GM18498 (cell line): ENCODE data around the gene ARMC3.
"Not testable (repeated sequence)": the region's sequence is repeated elsewhere in the genome, so short reads cannot be mapped to it uniquely, and the experiment has no call there.

Source experiments
- ATAC-seq: cut with Tn5 transposase; IDR thresholded peaks from one replicate; pipeline ENCODE4 v1.9.1; 2021; ENCODE audit warnings: mild to moderate bottlenecking, moderate library complexity; ENCODE audit not compliant: unreplicated experiment

ARMC3 gene

DNA sequence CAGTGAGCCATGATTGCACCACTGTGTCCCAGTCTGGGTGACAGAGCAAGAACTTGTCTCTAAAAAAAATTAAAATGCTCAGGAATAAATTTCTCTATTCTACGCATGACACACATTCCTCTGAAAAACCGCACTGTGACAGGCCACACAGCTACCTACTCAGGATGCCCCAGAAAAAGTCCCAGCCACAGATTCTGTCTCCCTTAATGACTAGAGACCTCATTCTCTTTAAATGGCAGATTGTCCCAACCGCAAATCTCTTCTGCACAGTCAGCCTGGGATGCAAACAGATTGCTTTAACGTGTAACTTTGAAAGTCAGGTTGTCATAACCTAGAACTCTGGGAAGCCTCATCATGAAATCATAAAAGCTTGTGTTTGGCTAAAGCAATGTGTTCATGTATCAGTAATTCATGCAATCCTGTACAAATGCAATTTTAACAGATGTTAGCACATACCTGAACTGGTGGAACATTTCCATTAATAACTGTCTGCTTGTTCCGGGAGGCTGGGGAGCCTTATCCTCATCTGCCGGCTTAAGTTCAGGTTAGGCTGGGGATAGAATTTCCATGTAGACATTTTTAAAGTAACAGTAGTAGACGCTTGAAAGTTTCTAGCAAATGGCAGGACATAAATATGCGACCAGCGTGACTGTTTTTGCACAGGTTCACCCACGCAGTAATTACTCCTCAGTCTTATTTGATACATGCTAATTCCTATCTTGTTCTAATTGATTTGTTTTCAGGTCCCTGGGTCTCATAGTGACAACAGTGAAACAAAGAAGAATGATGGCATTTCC is 141.4 kb downstream of the ARMC3 start:
- no peak for ATAC-seq

- ATAC-seq, result not testable (repeated sequence)
Observed at GRCh38 chr10:23070092-23070912, 142.4 kb downstream of the ARMC3 start.

DNA sequence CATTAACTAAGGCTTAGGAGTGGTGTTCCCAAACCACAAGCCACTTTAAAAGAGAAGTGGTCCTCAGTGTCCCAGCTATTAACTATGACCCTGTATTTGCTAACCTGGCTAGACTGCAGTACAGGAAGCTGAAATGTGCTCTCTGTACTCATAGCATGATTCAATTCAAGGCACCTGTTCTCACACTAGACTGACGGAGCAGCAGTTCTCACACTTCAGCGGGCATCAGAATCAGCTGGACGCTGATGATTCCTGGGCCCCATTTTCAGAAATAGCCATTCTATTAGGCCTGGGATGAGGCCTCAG is 143.0 kb downstream of the ARMC3 start:
- no peak for ATAC-seq

DNA sequence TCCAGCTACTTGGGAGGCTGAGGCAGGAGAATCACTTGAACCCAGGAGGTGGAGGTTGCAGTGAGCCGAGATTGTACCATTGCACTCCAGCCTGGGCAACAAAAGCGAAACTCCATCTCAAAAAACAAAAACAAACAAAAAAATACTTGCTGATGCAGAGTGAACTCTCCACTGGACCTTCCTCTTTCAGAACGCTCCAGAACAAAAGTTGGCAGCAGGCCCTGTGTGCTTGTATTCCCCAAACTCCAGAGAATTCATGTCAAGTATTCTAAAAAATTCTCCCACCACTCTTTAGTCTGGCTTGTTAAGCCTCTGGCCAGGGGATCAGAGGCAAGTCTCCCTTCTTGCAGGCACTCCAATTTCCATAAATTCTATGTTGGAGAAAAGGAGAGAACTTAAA is 144.7 kb downstream of the ARMC3 start:
- not testable (repeated sequence) for ATAC-seq

DNA sequence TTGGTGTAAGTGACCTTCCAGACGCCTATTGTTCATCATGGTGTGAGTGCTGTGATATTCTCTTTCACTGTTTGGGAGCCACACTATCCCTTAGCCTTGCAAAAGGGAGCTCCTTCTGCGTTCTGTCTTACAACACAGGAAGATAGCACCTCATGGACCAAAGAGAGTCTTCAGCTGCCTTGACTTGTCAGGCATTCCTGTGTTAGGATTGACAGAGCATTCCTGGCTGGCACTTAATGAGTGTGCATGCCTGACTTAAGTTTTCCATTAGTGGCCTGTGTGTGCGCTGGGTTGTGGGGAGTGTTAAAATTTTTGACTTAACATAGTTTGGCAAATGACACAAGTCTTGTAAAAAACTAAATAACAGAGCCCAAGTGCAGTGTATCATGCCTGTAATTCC is 145.7 kb downstream of the ARMC3 start:
- no peak for ATAC-seq

- no peak for ATAC-seq
Observed at GRCh38 chr10:23075672-23076071, 147.8 kb downstream of the ARMC3 start.

- no peak for ATAC-seq
Observed at GRCh38 chr10:23078114-23078513, 150.3 kb downstream of the ARMC3 start.

- ATAC-seq, result no peak
Observed at GRCh38 chr10:23079700-23080099, 151.8 kb downstream of the ARMC3 start.

DNA sequence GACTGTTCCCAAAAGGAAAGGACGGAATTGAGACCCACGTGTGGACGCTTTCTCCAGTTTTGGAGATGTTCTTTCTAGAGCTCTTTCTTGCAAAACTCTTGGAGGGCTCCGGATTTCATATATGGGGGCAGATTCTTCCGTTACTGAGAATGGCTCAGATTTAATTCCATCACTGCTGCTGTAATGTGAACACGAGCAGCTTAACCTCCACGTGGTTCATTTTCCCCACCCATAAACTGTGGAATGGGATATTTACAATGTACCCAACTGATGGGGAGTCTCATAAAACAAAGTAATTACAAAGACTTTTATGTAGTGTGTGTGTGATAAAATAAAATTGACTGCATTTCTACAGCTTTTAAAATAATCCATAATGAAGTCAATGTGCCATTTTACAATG is 152.4 kb downstream of the ARMC3 start:
- no peak for ATAC-seq

GRCh38 chr10:23081221-23081750 is 153.4 kb downstream of the ARMC3 start:
- ATAC-seq, result no peak

DNA sequence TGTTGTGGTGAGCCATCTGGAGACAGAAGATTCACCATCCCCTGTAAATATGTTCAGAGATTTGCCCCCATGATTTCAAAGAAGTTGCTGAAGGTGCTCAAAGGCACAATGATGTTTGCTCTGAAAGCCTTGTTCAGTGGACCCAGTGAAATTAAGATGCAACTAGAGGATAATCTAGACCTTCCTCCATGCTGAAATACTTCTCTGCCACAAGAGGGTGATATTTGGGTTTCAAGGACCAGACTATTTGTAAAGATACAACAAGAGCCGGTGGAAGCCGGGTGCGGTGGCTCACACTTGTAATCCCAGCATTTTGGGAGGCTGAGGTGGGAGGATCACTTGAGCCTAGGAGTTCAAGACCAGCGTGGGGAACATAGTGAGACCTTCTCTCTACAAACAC is 154.0 kb downstream of the ARMC3 start:
- ATAC-seq, result no peak
